Activated CD8-positive, alpha-beta memory T cell treated with anti-CD3 and anti-CD28 coated beads for 4 hours (primary cell): ENCODE results near the gene TLE2.

Experiments
- DNase-seq, 2 donors: peaks; one replicate each; pipeline ENCODE4 v3.0.0-alpha.2; 2020; ENCODE audit warnings: low read depth in 2 of 2

Gene TLE2

DNA sequence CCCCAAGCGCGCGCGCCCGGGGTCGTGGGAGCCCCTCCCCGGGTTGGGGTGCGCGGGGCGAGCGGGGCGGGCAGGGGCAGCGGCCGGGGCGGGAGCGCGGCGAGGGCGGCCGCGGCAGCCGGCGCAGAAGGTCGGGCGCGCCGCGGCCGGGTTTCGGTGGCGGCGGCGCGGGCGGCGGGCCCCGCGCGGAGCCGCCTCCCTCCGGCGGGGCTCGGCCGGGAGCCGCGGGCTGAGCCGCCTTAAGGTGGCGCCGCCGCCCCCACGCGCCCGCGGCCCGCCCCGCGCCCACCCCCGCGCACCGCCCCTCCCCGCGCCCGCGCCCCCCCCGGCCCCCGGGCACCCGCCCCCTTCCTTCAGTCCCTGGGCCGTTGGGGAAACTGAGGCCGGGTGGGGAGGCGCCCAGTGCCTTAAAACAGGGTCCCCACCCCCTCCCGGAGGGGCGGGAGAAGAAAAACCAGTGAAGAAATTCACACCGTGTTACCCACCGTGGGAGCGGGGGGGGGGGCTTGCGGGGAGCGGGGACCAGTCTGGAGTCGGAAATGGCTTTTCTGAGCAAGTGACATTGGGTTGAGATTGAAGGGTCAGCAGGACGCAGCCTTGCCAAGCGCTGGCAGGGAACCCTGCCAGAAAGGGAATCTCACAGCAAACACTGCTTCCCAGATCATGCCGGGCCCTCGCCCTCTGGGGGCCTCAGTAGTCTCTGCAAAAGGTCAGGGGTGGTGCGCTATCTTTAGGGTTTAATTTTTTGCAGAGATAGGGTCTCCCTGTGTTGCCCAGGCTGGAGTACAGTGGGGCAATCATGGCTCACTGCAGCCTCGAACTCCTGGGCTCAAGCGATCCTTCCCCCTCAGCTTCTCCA is at the start of gene TLE2:
TSS of gene TLE2 (minus strand) at position 216 of the 859 bp plus-strand sequence. CDS start 376 bp downstream, outside the sequence.
- DNase-seq: no peak

DNA sequence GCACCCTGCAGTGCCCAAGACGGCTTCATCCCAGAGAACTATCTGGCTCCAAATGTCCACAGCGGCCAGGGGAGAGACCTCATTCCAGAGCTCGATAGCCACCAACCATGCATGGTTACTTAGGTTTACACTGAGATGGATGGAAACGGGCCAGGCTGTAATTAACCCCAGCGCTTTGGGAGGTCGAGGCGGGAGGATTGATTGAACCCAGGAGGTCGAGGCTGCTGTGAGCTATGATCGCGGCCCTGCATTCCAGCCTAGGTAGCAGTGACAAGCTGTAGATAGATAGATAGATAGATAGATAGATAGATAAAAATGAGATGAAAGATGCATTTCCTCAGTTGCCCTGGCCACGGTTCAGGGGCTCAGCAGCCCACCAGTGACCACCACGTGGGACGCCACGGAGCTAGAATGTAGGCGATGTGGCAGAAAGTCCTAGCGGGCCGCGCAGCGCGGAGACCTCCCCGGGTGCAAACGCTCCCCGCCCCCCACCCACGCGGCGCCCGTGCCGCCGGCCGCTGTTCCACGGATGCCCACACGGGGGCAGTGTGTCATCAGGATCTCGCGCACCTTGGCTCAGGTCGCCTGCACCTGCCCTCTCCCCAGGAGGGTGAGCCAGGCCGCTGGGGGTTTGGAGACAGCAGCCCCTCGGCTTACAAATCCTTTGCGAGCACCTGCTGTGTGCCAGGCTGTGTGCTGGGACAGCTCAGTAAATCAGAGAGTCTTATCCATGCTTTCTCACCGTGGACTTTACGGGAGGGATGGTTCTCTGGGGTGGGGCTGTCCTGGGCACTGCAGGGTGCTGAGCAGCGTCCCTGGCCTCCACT is 46.7 kb upstream of the TLE2 start:
- peak; percentile 43 to 58 for DNase-seq

DNA sequence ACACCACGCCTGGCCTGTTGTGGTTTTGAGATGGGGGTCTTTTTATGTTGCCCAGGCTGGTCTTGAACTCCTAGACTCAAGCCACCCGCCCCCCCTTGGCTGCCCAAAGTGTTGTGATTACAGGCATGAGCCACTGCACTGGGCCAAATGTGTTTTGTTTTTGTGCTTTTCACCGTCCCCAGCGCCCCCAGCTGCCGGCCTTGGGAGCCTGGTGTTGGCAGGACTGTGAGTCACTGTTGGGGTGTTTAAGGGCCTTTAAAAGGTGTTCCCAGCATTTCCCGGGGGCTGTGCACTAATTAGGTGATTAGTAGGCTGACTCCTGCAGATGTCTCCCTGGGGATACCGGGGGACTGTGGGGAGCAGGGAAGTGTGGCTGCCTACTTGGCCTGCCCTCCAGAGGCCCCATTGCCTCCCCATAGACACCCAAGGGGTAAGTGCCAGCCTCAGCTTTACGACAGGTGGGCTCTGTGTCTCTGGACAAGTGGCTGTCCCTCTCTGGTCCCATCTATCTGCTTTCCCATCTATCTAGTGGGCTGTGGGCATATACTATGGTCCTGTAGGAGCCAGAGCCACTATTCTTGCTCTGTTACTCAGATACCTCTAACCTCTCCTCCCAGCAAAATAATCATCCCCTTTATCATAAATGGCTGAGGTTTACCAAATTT is 45.0 kb upstream of the TLE2 start:
- no peak for DNase-seq

DNA sequence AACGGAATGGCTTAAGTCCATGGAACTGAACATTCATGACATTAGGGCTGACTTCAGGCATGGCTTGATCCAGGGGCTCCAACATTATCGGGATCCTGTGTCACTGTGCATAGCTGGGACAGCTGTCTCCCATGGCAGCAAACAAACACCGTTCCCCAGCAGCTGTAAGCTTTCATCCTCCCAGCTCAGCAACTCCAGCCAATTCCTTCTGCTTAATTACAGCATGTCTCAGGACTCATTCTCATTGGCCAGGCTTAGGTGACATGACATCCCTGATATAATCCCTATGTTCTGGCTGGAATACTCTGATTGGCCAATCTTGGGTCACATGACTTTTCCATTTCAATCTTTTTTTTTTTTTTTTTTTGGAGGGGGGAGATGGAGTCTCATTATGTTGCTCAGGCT is 44.1 kb upstream of the TLE2 start:
- no peak for DNase-seq

GRCh38 chr19:3071768-3072167 is 42.7 kb upstream of the TLE2 start:
- DNase-seq: no peak

GRCh38 chr19:3068071-3068470 is 39.0 kb upstream of the TLE2 start:
- DNase-seq: no peak

- DNase-seq: no peak
These were observed 38.5 kb upstream of the TLE2 start for GRCh38 chr19:3067563-3067962.

DNA sequence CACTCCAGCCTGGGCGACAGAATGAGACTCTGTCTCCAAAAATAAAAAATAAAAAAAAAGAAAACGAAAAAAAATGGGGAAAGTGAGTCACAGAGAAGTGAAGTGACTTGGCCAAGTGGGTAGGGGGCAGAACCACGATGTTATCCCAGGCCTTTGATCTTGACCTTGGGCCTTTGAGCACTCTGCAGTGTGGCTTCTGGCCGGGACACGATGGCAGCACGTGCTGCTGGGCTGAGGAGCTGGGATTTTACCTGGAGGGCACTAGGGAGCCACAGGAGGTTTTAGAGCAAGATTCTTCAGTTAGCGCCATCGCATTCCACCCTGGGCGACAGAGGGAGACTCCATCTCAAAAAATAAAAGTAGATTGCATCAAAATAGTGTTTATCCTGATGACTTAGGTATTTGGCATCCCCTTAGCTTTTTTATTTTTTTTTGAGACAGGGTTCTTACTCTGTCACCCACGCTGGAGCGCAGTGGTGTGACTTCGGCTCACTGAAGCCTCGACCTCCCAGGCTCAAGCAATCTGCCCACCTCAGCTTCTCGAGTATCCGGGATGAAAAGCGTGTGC is 37.5 kb upstream of the TLE2 start:
- DNase-seq: no peak

DNA sequence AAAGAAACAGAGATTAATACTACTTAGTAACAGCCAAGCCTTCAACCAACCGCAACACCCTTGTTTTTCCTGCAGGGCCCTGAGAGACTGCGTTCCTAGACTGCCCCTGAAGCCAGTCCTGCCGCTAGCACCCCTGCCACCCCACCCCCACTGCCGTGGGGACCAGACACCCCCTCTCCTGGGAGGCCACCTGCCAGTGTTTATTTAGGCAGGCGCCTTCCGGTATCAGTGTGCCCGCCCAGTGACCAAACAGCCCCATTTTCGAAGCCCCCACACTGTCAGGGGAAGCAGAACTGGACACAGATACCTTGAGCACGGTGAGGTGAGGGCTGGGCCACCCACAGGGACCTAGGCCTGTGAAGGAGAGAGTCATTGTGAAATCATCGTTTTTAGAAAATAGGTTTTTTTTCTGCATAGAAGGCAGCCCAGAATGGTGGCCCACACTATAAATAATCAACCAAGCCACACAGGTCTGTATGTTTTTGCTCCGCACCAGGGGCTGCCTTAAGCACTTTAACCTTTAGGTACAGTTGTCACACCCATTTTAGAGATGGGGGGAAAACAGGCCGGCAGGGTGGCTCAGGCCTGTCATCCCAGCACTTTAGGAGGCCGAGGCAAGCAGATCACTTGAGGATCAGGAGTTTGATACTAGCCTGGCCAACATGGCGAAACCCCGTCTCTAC is 36.7 kb upstream of the TLE2 start:
- no peak for DNase-seq

DNA sequence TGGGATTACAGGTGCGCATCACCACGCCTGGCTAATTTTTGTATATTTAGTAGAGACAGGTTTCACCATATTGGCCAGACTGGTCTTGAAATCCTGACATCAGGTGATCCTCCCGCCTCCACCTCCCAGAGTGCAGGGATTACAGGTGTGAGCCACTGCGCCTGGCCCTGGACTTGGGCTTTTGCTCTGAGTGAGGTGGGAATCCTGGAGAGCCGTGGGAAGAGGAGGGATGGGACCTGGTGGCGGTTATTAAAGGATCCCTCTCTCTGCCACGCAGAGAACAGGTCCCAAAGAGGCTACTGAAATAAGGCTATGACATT is 34.9 kb upstream of the TLE2 start:
- DNase-seq: no peak

- peak; percentile 36 to 45 for DNase-seq
These were observed 33.4 kb upstream of the TLE2 start, which contains the start of gene TLE5 for GRCh38 chr19:3062165-3063105. TSS of gene TLE5 (minus strand) at chr19:3062495. CDS start at chr19:3062200, 295 bp downstream.

DNA sequence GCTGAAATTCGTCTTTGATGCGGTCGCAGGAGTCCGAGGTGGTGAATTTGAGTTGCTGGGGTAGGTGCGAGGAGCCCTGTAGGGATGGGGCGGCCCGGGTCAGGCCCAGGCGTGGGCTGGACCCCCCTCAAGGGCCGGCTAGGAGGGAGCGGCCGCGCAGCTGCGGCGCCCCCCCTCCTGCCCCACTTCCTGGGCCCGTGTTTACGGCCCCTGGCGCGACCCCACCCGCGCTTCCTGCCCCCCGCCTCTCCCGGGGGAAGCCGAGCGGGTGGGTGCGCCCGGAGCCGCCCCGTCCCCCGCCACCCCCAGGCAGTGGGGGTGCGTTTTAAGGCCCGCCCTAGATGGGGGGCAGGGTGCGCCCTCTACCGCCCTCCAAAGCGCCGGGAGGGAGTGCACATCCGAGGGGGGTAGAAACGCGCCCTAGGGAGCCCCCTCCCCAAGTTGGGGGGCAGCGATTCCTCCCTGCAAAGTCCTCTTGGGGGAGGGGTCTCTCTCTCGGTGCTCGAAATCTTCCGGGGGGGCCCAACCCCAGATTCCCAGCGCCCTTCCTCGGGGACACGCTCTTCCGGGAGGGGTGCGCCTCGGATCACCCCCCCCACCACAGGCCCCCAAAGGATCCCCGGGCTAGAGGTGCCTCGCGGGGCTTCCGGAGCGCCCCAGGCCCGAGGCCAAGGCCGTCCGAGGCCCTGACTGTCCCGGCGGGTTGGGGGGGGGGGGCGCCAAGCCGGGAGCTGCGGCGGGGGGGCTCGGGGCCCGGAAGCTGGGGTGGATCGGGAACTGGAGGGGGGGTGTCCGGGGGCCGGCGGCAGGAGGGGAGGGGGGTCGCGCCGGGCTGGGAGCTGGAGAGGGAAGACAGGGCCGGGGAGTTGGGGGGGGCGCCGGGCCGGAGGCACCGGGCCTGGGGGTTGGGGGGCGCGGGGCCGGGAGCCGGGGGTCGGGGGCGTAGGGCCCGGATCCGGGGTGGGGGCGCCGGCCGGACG is 32.4 kb upstream of the TLE2 start:
- DNase-seq: peak; percentile 50 to 53

- no peak for DNase-seq
These were observed 31.7 kb upstream of the TLE2 start for GRCh38 chr19:3060857-3061181.

GRCh38 chr19:3059653-3060052 is 30.6 kb upstream of the TLE2 start:
- DNase-seq: no peak

DNA sequence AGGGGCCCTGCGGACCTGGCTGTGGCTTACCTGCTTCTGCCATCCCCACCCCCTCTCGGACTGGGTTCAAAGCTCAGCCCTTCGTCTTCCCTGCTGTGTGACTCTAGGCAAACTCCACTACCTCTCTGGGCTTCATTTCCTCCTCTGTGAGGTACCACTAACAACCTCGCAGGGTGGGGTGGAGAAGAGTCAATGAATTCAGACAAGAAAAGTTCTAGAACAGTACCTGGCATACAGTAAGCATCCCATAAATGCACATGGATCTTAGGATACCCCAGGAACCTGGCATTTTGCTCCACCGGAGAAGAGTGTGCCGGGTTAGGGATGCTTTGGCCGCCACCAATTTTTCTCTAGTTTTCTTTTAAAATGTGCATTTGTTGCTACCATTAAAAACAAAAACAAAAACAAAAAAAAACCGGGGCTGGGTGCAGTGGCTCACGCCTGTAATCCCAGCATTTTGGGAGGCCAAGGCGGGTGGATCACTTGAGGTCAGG is 29.8 kb upstream of the TLE2 start:
- DNase-seq: no peak

GRCh38 chr19:3058009-3058820 is 29.1 kb upstream of the TLE2 start:
- no peak for DNase-seq

GRCh38 chr19:3057275-3057714 is 28.2 kb upstream of the TLE2 start:
- DNase-seq: no peak
